Measurements from ENCODE around the gene CAPN8. TPM values are rescaled to one million over a fixed set of nuclear protein-coding genes. Genes with fewer than 3 reads are reported as not detected.

CAPN8 gene
- total RNA-seq, 1 donor from 2014 or later: 0.49 TPM

DNA sequence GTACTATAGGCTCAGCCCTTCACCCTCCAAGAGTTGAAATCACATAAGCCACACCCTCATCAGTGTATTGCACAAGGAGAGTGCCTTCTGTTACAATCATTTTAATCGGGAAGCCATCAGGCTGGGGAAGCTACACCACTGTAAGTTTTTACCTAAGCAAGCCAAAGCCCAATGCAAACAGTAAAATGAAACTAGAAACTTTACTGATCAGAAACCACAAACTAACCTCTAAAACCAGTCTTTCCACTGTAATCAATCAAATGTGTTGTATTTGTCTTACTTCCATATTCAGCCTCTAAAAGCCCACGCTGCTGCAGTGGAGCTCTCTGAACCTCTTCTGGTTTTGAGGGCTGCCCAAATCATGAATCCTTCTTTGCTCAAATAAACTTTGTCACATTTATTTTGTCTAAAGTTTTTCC is 26.2 kb downstream of the CAPN8 start:
- Histone ChIP-seq H3K4me1 (no peaks in the 10 kb centered on the region), H3K36me3 (no peaks in the 10 kb centered on the region), H3K27me3 (no peaks in the 10 kb centered on the region), H3K9me3 (no peaks in the 10 kb centered on the region), H3K4me3 (no peak overlapping the region), H3K27ac (no peak overlapping the region)
- no peak for TF ChIP-seq CTCF (IDR thresholded peaks at IDR 0.05)
- no peak for TF ChIP-seq POLR2AphosphoS5 (IDR thresholded peaks at IDR 0.05; ENCODE audit: insufficient read depth in 1 of 2, low read depth in 1 of 2)
- no peak for TF ChIP-seq POLR2A (IDR thresholded peaks at IDR 0.05)
- DNase-seq (ENCODE audit: extremely low spot score in 2 of 2): no peak
- intact Hi-C loops (cut with DNase I): no loop called here

GRCh38 chr1:223635236-223635635 is 30.3 kb downstream of the CAPN8 start:
- no peak overlapping the region for H3K4me3 ChIP-seq
- H3K36me3 ChIP-seq: no peaks in the 10 kb centered on the region
- TF ChIP-seq CTCF (IDR thresholded peaks at IDR 0.05) (no peak), POLR2A (IDR thresholded peaks at IDR 0.05) (no peak), POLR2AphosphoS5 (IDR thresholded peaks at IDR 0.05; ENCODE audit: insufficient read depth in 1 of 2, low read depth in 1 of 2) (no peak)
- H3K27ac ChIP-seq: no peak overlapping the region
- H3K9me3 ChIP-seq: no peaks in the 10 kb centered on the region
- no peaks in the 10 kb centered on the region for H3K27me3 ChIP-seq
- no peak for DNase-seq (ENCODE audit: extremely low spot score in 2 of 2)
- intact Hi-C loops (cut with DNase I): no loop called here
- H3K4me1 ChIP-seq: no peaks in the 10 kb centered on the region

DNA sequence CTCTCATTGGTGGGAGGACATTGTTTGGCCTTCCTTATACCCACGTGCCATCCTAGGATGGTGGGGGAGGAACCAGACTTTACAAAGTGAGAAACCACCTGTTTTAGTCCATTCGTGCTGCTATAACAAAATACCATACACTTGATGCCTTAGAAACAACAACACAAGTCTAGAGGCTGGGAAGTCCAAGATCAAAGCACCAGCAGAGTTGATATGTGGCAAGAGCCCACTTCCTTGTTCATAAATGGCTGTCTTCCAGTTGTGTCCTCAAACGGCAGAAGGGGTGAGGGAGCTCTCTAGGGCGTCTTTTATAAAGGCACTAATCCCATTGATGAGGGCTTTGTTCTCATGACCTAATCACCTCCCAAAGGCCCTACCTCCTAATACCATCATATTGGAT is 31.1 kb downstream of the CAPN8 start:
- Histone ChIP-seq H3K27ac (no peak overlapping the region), H3K4me3 (no peak overlapping the region), H3K36me3 (no peaks in the 10 kb centered on the region), H3K27me3 (no peaks in the 10 kb centered on the region), H3K4me1 (no peaks in the 10 kb centered on the region), H3K9me3 (no peaks in the 10 kb centered on the region)
- intact Hi-C loops (cut with DNase I): no loop called here
- no peak for DNase-seq (ENCODE audit: extremely low spot score in 2 of 2)
- TF ChIP-seq CTCF (IDR thresholded peaks at IDR 0.05) (no peak), POLR2A (IDR thresholded peaks at IDR 0.05) (no peak), POLR2AphosphoS5 (IDR thresholded peaks at IDR 0.05; ENCODE audit: insufficient read depth in 1 of 2, low read depth in 1 of 2) (no peak)

DNA sequence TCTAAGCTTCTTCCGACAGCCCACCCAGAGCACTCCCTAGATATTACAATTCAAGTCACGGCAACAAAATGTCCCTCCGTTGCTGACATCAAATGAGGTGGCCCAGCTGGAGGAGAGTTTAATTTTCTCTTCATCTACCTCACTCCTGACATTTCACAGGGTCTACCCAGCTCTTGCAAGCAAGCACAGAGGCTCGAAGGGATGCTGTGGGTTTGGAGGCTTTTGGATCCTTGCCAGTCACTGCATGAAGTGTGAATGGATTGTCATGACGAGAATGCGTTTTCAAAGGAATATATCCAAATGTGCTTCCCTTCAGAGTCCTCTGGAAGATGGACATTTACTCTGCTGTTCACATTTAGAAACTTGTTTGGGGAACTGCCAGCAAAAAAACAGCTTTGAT is 33.5 kb downstream of the CAPN8 start:
- no peak for DNase-seq (ENCODE audit: extremely low spot score in 2 of 2)
- H3K36me3 ChIP-seq: no peaks in the 10 kb centered on the region
- H3K27ac ChIP-seq: no peak overlapping the region
- intact Hi-C loops (cut with DNase I): no loop called here
- H3K27me3 ChIP-seq: no peaks in the 10 kb centered on the region
- H3K4me1 ChIP-seq: no peaks in the 10 kb centered on the region
- TF ChIP-seq POLR2AphosphoS5 (IDR thresholded peaks at IDR 0.05; ENCODE audit: insufficient read depth in 1 of 2, low read depth in 1 of 2) (no peak), POLR2A (IDR thresholded peaks at IDR 0.05) (no peak), CTCF (IDR thresholded peaks at IDR 0.05) (no peak)
- no peak overlapping the region for H3K4me3 ChIP-seq
- no peaks in the 10 kb centered on the region for H3K9me3 ChIP-seq

GRCh38 chr1:223631473-223631872 is 34.0 kb downstream of the CAPN8 start:
- no peak for TF ChIP-seq CTCF (IDR thresholded peaks at IDR 0.05)
- no peak for TF ChIP-seq POLR2A (IDR thresholded peaks at IDR 0.05)
- TF ChIP-seq POLR2AphosphoS5 (IDR thresholded peaks at IDR 0.05; ENCODE audit: insufficient read depth in 1 of 2, low read depth in 1 of 2): no peak
- Histone ChIP-seq H3K4me1 (no peaks in the 10 kb centered on the region), H3K9me3 (no peaks in the 10 kb centered on the region), H3K36me3 (no peaks in the 10 kb centered on the region), H3K27me3 (no peaks in the 10 kb centered on the region), H3K27ac (no peak overlapping the region), H3K4me3 (no peak overlapping the region)
- intact Hi-C loops (cut with DNase I): no loop called here
- no peak for DNase-seq (ENCODE audit: extremely low spot score in 2 of 2)
